T47D (cell line): ENCODE measurements around the gene ACTRT1.
A peak's percentile ranks its signal among the peaks of the same experiment; 100 is the strongest.

Experiments used
- DNase-seq, 2 experiments: peaks; one replicate each; pipeline versions ENCODE4 v3.0.0 to v3.0.0-alpha.2; 2011 to 2012; ENCODE audit warnings: low read depth in 1 of 2, low spot score in 1 of 2
- JUND ChIP-seq: IDR thresholded peaks from 2 replicates; pipeline ENCODE4 v1.6.1; 2012; ENCODE audit warnings: low read depth
- in situ Hi-C: cut with HindIII; loops from 2 replicates; pipeline ENCODE4 v1.10.0; 2016; ENCODE audit warnings: low sequenced_read_pairs, low pct_unique_long_range_greater_than_20kb

Gene ACTRT1

GRCh38 chrX:128052303-128052702 is at the start of gene ACTRT1:
Gene ACTRT1 (minus strand): TSS chrX:128052403. CDS start chrX:128052206, 197 bp downstream.
- in situ Hi-C loops: no loop called here
- TF ChIP-seq JUND: no peak
- no peak for DNase-seq

DNA sequence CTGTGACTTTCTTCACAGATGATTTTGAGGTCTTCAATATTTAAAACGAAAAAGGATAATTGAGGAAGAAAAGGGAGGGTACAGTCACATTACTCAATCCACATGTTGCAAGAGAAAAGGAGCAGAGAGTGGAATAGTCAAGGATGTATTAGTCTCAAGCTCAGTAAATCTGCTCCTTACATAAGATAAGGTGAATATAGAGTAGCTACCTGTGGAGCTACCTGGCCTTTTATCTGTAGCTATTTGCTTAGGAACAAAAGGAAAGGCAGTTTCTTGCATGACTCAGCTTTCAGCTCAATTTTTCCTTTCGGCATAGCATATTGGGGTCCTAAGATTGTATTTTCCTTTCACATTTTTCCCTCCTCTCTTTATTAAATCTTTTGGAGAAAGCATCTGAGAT is 26.3 kb upstream of the ACTRT1 start:
- no peak for TF ChIP-seq JUND
- no peak for DNase-seq

DNA sequence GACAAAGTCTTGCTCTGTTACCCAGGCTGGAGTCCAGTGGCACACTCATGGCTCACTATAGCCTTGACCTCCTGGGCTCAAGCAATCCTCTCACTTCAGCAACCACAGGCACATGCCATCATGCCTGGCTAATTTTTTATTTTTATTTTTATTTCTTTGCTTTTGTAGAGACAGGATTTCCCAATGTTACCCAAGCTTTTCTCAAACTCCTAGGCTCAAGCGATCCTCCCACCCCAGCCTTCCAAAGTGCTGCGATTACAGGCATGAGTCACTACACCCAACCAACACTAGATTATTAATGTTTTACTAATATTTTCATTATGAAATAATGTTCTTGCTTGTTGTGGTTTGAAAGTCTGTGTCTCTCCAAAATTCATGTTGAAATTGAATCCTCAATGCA is 5.2 kb upstream of the ACTRT1 start:
- no peak for TF ChIP-seq JUND
- in situ Hi-C loops: no loop called here
- DNase-seq: no peak

More for the DNA sequence above, 26.3 kb upstream of the ACTRT1 start:
- in situ Hi-C loops: no loop called here

DNA sequence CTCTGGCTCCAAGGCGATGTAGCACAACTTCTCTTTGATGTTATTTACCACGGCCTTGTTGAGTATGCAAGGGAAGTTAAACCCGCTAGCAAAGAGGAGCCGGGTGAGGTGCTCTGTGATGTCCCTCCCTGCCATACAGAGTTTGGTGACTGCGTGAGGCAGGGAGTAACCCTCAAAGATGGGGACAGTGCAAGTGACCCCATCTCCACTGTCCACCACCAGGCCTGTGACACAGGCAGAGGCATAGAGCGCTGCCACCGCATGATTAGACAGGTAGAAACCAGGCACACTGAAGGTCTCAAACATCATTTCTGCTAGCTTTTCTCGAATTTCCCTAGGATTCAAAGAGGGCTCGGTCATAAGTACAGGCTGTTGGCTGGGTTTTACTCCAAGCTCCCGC is 677 bp downstream of the ACTRT1 start:
- in situ Hi-C loops: no loop called here
- TF ChIP-seq JUND: no peak
- DNase-seq: no peak

DNA sequence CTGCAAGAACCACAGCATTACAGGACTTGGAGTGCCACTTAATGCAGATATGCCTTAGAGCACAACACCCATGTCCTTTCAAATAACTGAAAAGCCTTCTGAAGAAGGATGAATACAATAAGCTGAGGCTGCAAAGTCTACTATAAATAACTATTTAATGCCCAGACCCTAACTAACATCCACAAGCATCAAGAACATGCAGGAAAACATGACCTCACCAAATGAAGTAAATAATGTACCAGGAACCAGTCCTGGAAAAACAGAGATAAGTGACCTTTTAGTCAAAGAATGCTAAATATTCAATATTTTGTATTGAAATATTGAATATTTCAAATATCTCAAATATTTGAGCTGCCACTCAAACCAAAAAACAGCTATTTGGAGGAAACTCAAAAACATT is 16.9 kb downstream of the ACTRT1 start:
- no peak for DNase-seq
- TF ChIP-seq JUND: no peak
- in situ Hi-C loops: no loop called here

- no peak for DNase-seq
- TF ChIP-seq JUND: no peak
- in situ Hi-C loops: no loop called here
Observed at GRCh38 chrX:128021566-128021965, 30.6 kb downstream of the ACTRT1 start.

DNA sequence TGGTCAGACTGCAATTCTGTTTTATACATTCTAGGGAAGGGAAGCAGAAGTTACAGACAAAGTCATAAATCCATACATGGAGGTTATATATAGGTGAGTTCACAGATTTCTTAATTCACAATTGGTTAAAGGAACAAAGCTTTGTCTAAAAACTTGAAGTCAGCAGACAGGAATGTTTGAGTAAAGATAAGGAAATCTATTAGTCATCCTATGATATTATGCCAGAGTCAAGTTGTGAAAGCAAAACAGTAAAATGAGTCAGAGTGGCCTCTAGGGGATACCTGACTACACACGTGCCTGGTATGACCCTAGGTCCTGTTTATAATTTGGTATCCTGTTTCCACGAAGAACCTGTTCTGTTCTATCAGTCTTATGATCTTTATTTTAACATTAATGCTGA is 31.5 kb downstream of the ACTRT1 start:
- peak in 1 of 2 experiments; percentile 34 for DNase-seq
- no peak for TF ChIP-seq JUND

GRCh38 chrX:128019218-128019617 is 33.0 kb downstream of the ACTRT1 start:
- in situ Hi-C loops: no loop called here

More for the DNA sequence above, 31.5 kb downstream of the ACTRT1 start:
- in situ Hi-C loops: no loop called here

GRCh38 chrX:128012015-128012414 is 40.2 kb downstream of the ACTRT1 start:
- DNase-seq: no peak
- in situ Hi-C loops: no loop called here
- TF ChIP-seq JUND: no peak

More at GRCh38 chrX:128019218-128019617, 33.0 kb downstream of the ACTRT1 start:
- no peak for TF ChIP-seq JUND
- no peak for DNase-seq

- in situ Hi-C loops: no loop called here
Observed at GRCh38 chrX:128007882-128008281, 44.3 kb downstream of the ACTRT1 start.

More at GRCh38 chrX:128007882-128008281, 44.3 kb downstream of the ACTRT1 start:
- no peak for DNase-seq
- no peak for TF ChIP-seq JUND
